Testis (tissue), 3 donors: ENCODE results near the gene NUMB. TPM values are rescaled to one million over a fixed set of nuclear protein-coding genes. Genes with fewer than 3 reads are reported as not detected.

Experiments
- DNase-seq: peaks from one replicate; pipeline ENCODE4 v3.0.0-alpha.2; 2019
- H3K27ac ChIP-seq, 2 donors: fragments of 200-600 bp; sonication (generic); one replicate each; pipeline ENCODE4 v1.5.1; 2019
- H3K27me3 ChIP-seq: fragments of 200-600 bp; sonication (generic); one replicate; pipeline ENCODE4 v1.5.1; 2019
- H3K36me3 ChIP-seq: fragments of 200-600 bp; sonication (generic); one replicate; pipeline ENCODE4 v1.5.1; 2017; ENCODE audit warnings: low read depth; ENCODE audit errors: missing control alignments
- H3K4me1 ChIP-seq: fragments of 200-600 bp; sonication (generic); one replicate; pipeline ENCODE4 v1.5.1; 2019
- H3K4me3 ChIP-seq, 2 donors: fragments of 200-600 bp; sonication (generic); one replicate each; pipeline ENCODE4 v1.5.1; 2017 to 2019
- H3K9me3 ChIP-seq: fragments of 200-600 bp; sonication (generic); one replicate; pipeline ENCODE4 v1.5.1; 2017
- CTCF ChIP-seq, 3 experiments: fragments of 450-650 bp in 2 of 3; fragments of 200-600 bp in 1 of 3; sonication (generic) in 1 of 3; IDR thresholded peaks; one replicate each; pipeline ENCODE4 v1.5.1; 2016 to 2019; ENCODE audit warnings: antibody characterized with exemption in 3 of 3, mild to moderate bottlenecking in 2 of 3, moderate library complexity in 1 of 3
- POLR2A ChIP-seq: fragments of 450-650 bp; IDR thresholded peaks from one replicate; pipeline ENCODE4 v1.6.1; 2017; ENCODE audit warnings: antibody characterized with exemption, mild to moderate bottlenecking, moderate library complexity
- WGBS, 2 donors: methylation state at CpG; one replicate each; pipeline ENCODE4 v1.1.5; 2018; 5-methylcytosine and 5-hydroxymethylcytosine counted together
- intact Hi-C: fragments of 100-400 bp; cut with DNase I; formaldehyde crosslinking; loops from one replicate; pipeline ENCODE4 v1.15.1; 2023; ENCODE audit warnings: low total_unique reads
- polyA plus RNA-seq: library from polyadenylated mRNA; stranded (reverse); fragments of 350-450 nt; fragmentation: Illumina TruSeq; extraction: RNeasy Lipid Tissue Mini Kit (QIAGEN cat#74804); gene quantifications from one replicate; pipeline ENCODE4 v1.2.3, GENCODE V29; 2014; ENCODE audit warnings: low read depth, low replicate concordance; ENCODE audit not compliant: insufficient read depth
- total RNA-seq, 2 donors: library from RNA; depleted of rRNA; stranded (reverse); fragments of >200 nt; gene quantifications; one replicate each; pipeline ENCODE4 v1.2.3, GENCODE V29; 2016

Gene NUMB
- total and polyA plus RNA-seq, 3 donors from 2014 or later: 60.3 to 78.7 (median 69.7) TPM

GRCh38 chr14:73457924-73458182, 493 bp downstream of the NUMB start:
- H3K36me3 ChIP-seq: no peaks in the 10 kb centered on the region
- WGBS, 2 donors: 0% methylated on average over 12 to 14 of the region's 14 CpGs
- H3K27ac ChIP-seq: peak overlapping the region; percentile 91 to 95
- TF ChIP-seq POLR2A: no peak
- no peak for TF ChIP-seq CTCF (IDR thresholded peaks at IDR 0.05)
- peak; percentile 50 for DNase-seq
- H3K27me3 ChIP-seq: no peaks in the 10 kb centered on the region
- intact Hi-C loops: no loop called here
- H3K4me3 ChIP-seq: peak overlapping the region; percentile 98 to 99
- H3K4me1 ChIP-seq: peaks cover 33% of the 10 kb centered on the region
- H3K9me3 ChIP-seq: no peaks in the 10 kb centered on the region

GRCh38 chr14:73457041-73457923, 1.1 kb downstream of the NUMB start:
- no peaks in the 10 kb centered on the region for H3K36me3 ChIP-seq
- H3K27ac ChIP-seq: peak overlapping the region; percentile 91 to 95
- H3K4me1 ChIP-seq: peaks cover 29% of the 10 kb centered on the region
- TF ChIP-seq POLR2A (no peak), CTCF (IDR thresholded peaks at IDR 0.05) (no peak)
- intact Hi-C loops: no loop called here
- no peaks in the 10 kb centered on the region for H3K9me3 ChIP-seq
- DNase-seq: no peak
- H3K27me3 ChIP-seq: no peaks in the 10 kb centered on the region
- WGBS, 2 donors: 2 to 3% methylated on average over 21 to 24 of the region's 24 CpGs
- peak overlapping the region; percentile 98 to 99 for H3K4me3 ChIP-seq

- intact Hi-C loops: no loop called here
- H3K27me3 ChIP-seq: no peaks in the 10 kb centered on the region
- H3K9me3 ChIP-seq: no peaks in the 10 kb centered on the region
- H3K4me3 ChIP-seq: no peak overlapping the region
- peaks cover 19% of the 10 kb centered on the region for H3K4me1 ChIP-seq
- WGBS, 2 donors: 54 to 57% methylated on average over 2 of the region's 2 CpGs
- H3K27ac ChIP-seq: no peak overlapping the region
- DNase-seq: no peak
- no peaks in the 10 kb centered on the region for H3K36me3 ChIP-seq
- TF ChIP-seq POLR2A (no peak), CTCF (IDR thresholded peaks at IDR 0.05) (no peak)
Measured at GRCh38 chr14:73455294-73455693, 3.1 kb downstream of the NUMB start.

GRCh38 chr14:73452341-73453186, 5.8 kb downstream of the NUMB start:
- TF ChIP-seq POLR2A (no peak), CTCF (IDR thresholded peaks at IDR 0.05) (no peak)
- Histone ChIP-seq H3K9me3 (no peaks in the 10 kb centered on the region), H3K4me3 (no peak overlapping the region), H3K27me3 (no peaks in the 10 kb centered on the region), H3K36me3 (no peaks in the 10 kb centered on the region), H3K4me1 (peaks cover 15% of the 10 kb centered on the region), H3K27ac (no peak overlapping the region)
- WGBS, 2 donors: 74 to 77% methylated on average over 11 of the region's 11 CpGs
- no peak for DNase-seq
- intact Hi-C loops: no loop called here
